IMR-90 (cell line): ENCODE measurements around the gene DAB1. TPM values are rescaled to one million over a fixed set of nuclear protein-coding genes. Genes with fewer than 3 reads are reported as not detected.
A peak's percentile ranks its signal among the peaks of the same experiment; 100 is the strongest.

Source experiments
- ATAC-seq: fragments of 200-7000 bp; cut with Tn5 transposase; 2 replicates; pipeline ENCODE4 v1.9.1; 2020; ENCODE audit warnings: low read depth, mild to moderate bottlenecking, moderate library complexity
- BruUV-seq: library from RNA; stranded (reverse); fragments of 400-500 nt; replicated peaks from 2 replicates; lab custom pipeline; 2021; lab: Mats Ljungman, UMichigan
- CTCF ChIA-PET: fragments of 300-600 bp; formaldehyde crosslinking; extraction: SDS; loops from one replicate; lab custom pipeline; 2021; ENCODE audit warnings: antibody characterized with exemption; lab: Yijun Ruan, JAX
- POLR2A ChIA-PET: fragments of 300-600 bp; sonication (Branson Sonifier 250); formaldehyde crosslinking; loops from one replicate; lab custom pipeline; 2022; ENCODE audit warnings: antibody characterized with exemption; ENCODE audit not compliant: unreplicated experiment; lab: Charles Lee
- DNase-seq: peaks from one replicate; pipeline ENCODE4 v3.0.0; 2013
- H2AFZ ChIP-seq: replicated peaks from 2 replicates; pipeline ENCODE3; 2013; ENCODE audit warnings: low read length, mild to moderate bottlenecking; ENCODE audit not compliant: poor library complexity
- H2AK5ac ChIP-seq: 2 replicates; pipeline ENCODE4 v1.6.1; 2013; ENCODE audit warnings: low read depth, low read length, inconsistent platforms
- H2AK9ac ChIP-seq: replicated peaks from 2 replicates; pipeline ENCODE3; 2013; ENCODE audit warnings: mild to moderate bottlenecking, low read depth, low read length, moderate library complexity; ENCODE audit not compliant: poor library complexity
- H2BK120ac ChIP-seq: 2 replicates; pipeline ENCODE4 v1.6.1; 2013; ENCODE audit warnings: low read depth, low read length, inconsistent platforms
- H2BK15ac ChIP-seq: 3 replicates; pipeline ENCODE4 v1.6.1; 2013; ENCODE audit warnings: low read depth, low read length, inconsistent platforms
- H2BK20ac ChIP-seq: 2 replicates; pipeline ENCODE4 v1.6.1; 2013; ENCODE audit warnings: low read depth, mild to moderate bottlenecking, inconsistent platforms, low read length, moderate library complexity
- H2BK5ac ChIP-seq: 2 replicates; pipeline ENCODE4 v1.6.1; 2013; ENCODE audit warnings: mild to moderate bottlenecking, low read depth, low read length, inconsistent platforms; ENCODE audit not compliant: poor library complexity, severe bottlenecking
- H3K14ac ChIP-seq: replicated peaks from 2 replicates; pipeline ENCODE4 v1.6.1; 2013; ENCODE audit warnings: low read depth, low read length, inconsistent platforms
- H3K18ac ChIP-seq: 2 replicates; pipeline ENCODE4 v1.6.1; 2013; ENCODE audit warnings: low read depth, low read length, control low read depth
- H3K23ac ChIP-seq: 2 replicates; pipeline ENCODE4 v1.6.1; 2013; ENCODE audit warnings: low read depth, low read length, inconsistent platforms
- H3K27ac ChIP-seq: 2 replicates; pipeline ENCODE4 v1.5.1; 2013; ENCODE audit warnings: mild to moderate bottlenecking, control low read depth, low read length; ENCODE audit not compliant: insufficient read depth
- H3K27me3 ChIP-seq: 2 replicates; pipeline ENCODE4 v1.6.1; 2013; ENCODE audit warnings: low read length; ENCODE audit not compliant: control insufficient read depth, insufficient read depth
- H3K36me3 ChIP-seq: 2 replicates; pipeline ENCODE4 v1.6.1; 2013; ENCODE audit warnings: low read length, mixed read lengths; ENCODE audit not compliant: control insufficient read depth, insufficient read depth
- H3K4ac ChIP-seq: 2 replicates; pipeline ENCODE4 v1.6.1; 2013; ENCODE audit warnings: low read depth, low read length, inconsistent platforms
- H3K4me1 ChIP-seq: 2 replicates; pipeline ENCODE4 v1.6.1; 2013; ENCODE audit warnings: low read length, mixed read lengths; ENCODE audit not compliant: control insufficient read depth, insufficient read depth
- H3K4me2 ChIP-seq: 2 replicates; pipeline ENCODE4 v1.6.1; 2013; ENCODE audit warnings: low read depth, mild to moderate bottlenecking, control low read depth, low read length, moderate library complexity
- H3K4me3 ChIP-seq: 2 replicates; pipeline ENCODE4 v1.5.1; 2013; ENCODE audit warnings: low read depth, mild to moderate bottlenecking, control low read depth, low read length, moderate library complexity; ENCODE audit not compliant: insufficient read depth
- H3K56ac ChIP-seq: 2 replicates; pipeline ENCODE4 v1.6.1; 2013; ENCODE audit warnings: low read length, inconsistent platforms; ENCODE audit not compliant: insufficient read depth; ENCODE audit errors: extremely low read depth
- H3K79me1 ChIP-seq, 2 experiments: 2 replicates each; pipeline ENCODE4 v1.6.1; 2013; ENCODE audit warnings: low read length in 2 of 2, inconsistent platforms in 1 of 2, low read depth in 1 of 2
- H3K9ac ChIP-seq: 2 replicates; pipeline ENCODE4 v1.6.1; 2013; ENCODE audit warnings: low read depth, low read length, control low read depth
- H3K9me1 ChIP-seq: 2 replicates; pipeline ENCODE4 v1.6.1; 2013; ENCODE audit warnings: low read length, inconsistent platforms; ENCODE audit not compliant: insufficient read depth
- H3K9me3 ChIP-seq: 2 replicates; pipeline ENCODE4 v1.6.1; 2013; ENCODE audit warnings: low read length; ENCODE audit not compliant: control insufficient read depth, insufficient read depth
- H4K20me1 ChIP-seq: 2 replicates; pipeline ENCODE4 v1.6.1; 2013; ENCODE audit warnings: low read length, inconsistent platforms; ENCODE audit not compliant: insufficient read depth
- H4K5ac ChIP-seq: 2 replicates; pipeline ENCODE4 v1.6.1; 2013; ENCODE audit warnings: mild to moderate bottlenecking, low read depth, low read length, control low read depth
- H4K8ac ChIP-seq, 2 experiments: 2 replicates each; pipeline ENCODE4 v1.6.1; 2013; ENCODE audit warnings: low read depth in 2 of 2, low read length in 2 of 2, control low read depth in 1 of 2, inconsistent platforms in 1 of 2
- H4K91ac ChIP-seq: 2 replicates; pipeline ENCODE4 v1.6.1; 2013; ENCODE audit warnings: low read depth, low read length, inconsistent platforms; ENCODE audit not compliant: insufficient read depth
- BHLHE40 ChIP-seq: fragments of 150-350 bp; IDR thresholded peaks from 2 replicates; pipeline ENCODE4 v1.6.1; 2016; ENCODE audit warnings: mild to moderate bottlenecking, low read depth, low read length
- CEBPB ChIP-seq: IDR thresholded peaks from 2 replicates; pipeline ENCODE4 v1.6.1; 2012; ENCODE audit warnings: low read depth, low read length, improper control_type of control experiment
- CHD1 ChIP-seq: IDR thresholded peaks from 2 replicates; pipeline ENCODE4 v1.6.1; 2012; ENCODE audit warnings: low read depth, low read length, improper control_type of control experiment
- CTCF ChIP-seq: conservative IDR thresholded peaks from 2 replicates; pipeline ENCODE4 v1.5.1; 2012; ENCODE audit warnings: mild to moderate bottlenecking, low read depth, low read length, improper control_type of control experiment
- ELK1 ChIP-seq: fragments of 150-350 bp; IDR thresholded peaks from 2 replicates; pipeline ENCODE4 v1.6.1; 2016; ENCODE audit warnings: low read depth, mild to moderate bottlenecking, low read length, moderate library complexity, borderline replicate concordance
- FOS ChIP-seq: fragments of 150-350 bp; IDR thresholded peaks from 2 replicates; pipeline ENCODE4 v1.6.1; 2016; ENCODE audit warnings: low read depth, low read length
- MAFK ChIP-seq: IDR thresholded peaks from 2 replicates; pipeline ENCODE4 v1.6.1; 2012; ENCODE audit warnings: low read depth, low read length, improper control_type of control experiment
- MAZ ChIP-seq: IDR thresholded peaks from 2 replicates; pipeline ENCODE4 v1.6.1; 2012; ENCODE audit warnings: low read depth, mild to moderate bottlenecking, low read length, improper control_type of control experiment, moderate library complexity, borderline replicate concordance
- MXI1 ChIP-seq: IDR thresholded peaks from 2 replicates; pipeline ENCODE4 v1.6.1; 2012; ENCODE audit warnings: low read depth, mild to moderate bottlenecking, low read length, moderate library complexity, borderline replicate concordance
- NFE2L2 ChIP-seq: fragments of 150-350 bp; IDR thresholded peaks from 2 replicates; pipeline ENCODE4 v1.6.1; 2016; ENCODE audit warnings: low read depth, mild to moderate bottlenecking, low read length
- POLR2A ChIP-seq: IDR thresholded peaks from 2 replicates; pipeline ENCODE4 v1.6.1; 2012; ENCODE audit warnings: mild to moderate bottlenecking, low read depth, low read length
- RAD21 ChIP-seq: IDR thresholded peaks from 2 replicates; pipeline ENCODE4 v1.6.1; 2012; ENCODE audit warnings: low read length, improper control_type of control experiment
- RCOR1 ChIP-seq: IDR thresholded peaks from 2 replicates; pipeline ENCODE4 v1.6.1; 2012; ENCODE audit warnings: mild to moderate bottlenecking, low read length, improper control_type of control experiment; ENCODE audit not compliant: insufficient replicate concordance
- RFX5 ChIP-seq: IDR thresholded peaks from 2 replicates; pipeline ENCODE4 v1.8.0; 2012; ENCODE audit warnings: low read depth, mild to moderate bottlenecking, low read length, moderate library complexity
- SMC3 ChIP-seq: fragments of 150-350 bp; IDR thresholded peaks from 2 replicates; pipeline ENCODE4 v1.6.1; 2016; ENCODE audit warnings: low read depth, mild to moderate bottlenecking, antibody characterized with exemption, low read length, moderate library complexity
- USF2 ChIP-seq: fragments of 150-350 bp; IDR thresholded peaks from 2 replicates; pipeline ENCODE4 v1.6.1; 2017; ENCODE audit warnings: mild to moderate bottlenecking, antibody characterized with exemption, low read length, low read depth
- WGBS, 2 experiments: methylation state at CpG; one replicate each; pipeline versions ENCODE4 v1.1.5 to v1.1.7; 2013; ENCODE audit warnings: missing lambda C conversion rate in 2 of 2; ENCODE audit not compliant: insufficient read length in 1 of 2; ENCODE audit errors: extremely low coverage in 2 of 2; 5-methylcytosine and 5-hydroxymethylcytosine counted together
- dilution Hi-C: fragments of 300-500 bp; cut with HindIII; formaldehyde crosslinking; loops from one replicate; pipeline ENCODE4 v1.14.3; 2018; ENCODE audit warnings: low sequenced_read_pairs; ENCODE audit not compliant: unreplicated experiment
- in situ Hi-C: fragments of 300-500 bp; cut with MboI; formaldehyde crosslinking; loops from 3 replicates; pipeline ENCODE4 v1.14.3; 2019; ENCODE audit warnings: low sequenced_read_pairs, inconsistent platforms, mixed read lengths
- intact Hi-C: fragments of 100-400 bp; cut with micrococcal nuclease; formaldehyde crosslinking; loops from 2 replicates; pipeline ENCODE4 v1.10.0; 2022
- polyA plus RNA-seq, 3 experiments: library from polyadenylated mRNA; depleted of rRNA; stranded (reverse); fragments of >200 nt; gene quantifications; 2 replicates each; pipeline ENCODE4 v1.2.3, GENCODE V29; 2012; ENCODE audit warnings: low replicate concordance in 1 of 3
- total RNA-seq: library from RNA; depleted of rRNA; stranded (reverse); fragments of >200 nt; gene quantifications from 2 replicates; pipeline ENCODE4 v1.2.3, GENCODE V29; 2012

The DAB1 gene
- total and polyA plus RNA-seq, 2 of the 4 experiments (the other 2 are of a cell fraction) = 0.18 to 0.41 TPM

GRCh38 chr1:57404884-57405283 is 19.0 kb downstream of the DAB1 start:
- DNase-seq (peak; percentile 28), ATAC-seq (peak; percentile 81)
- H2BK20ac ChIP-seq = no peak overlapping the region
- intact Hi-C loops (no loop called here), dilution Hi-C loops (no loop called here), in situ Hi-C loops (no loop called here)
- no peak overlapping the region for H2BK120ac ChIP-seq
- H3K79me1 ChIP-seq = no peaks in the 10 kb centered on the region
- no peak overlapping the region for H3K56ac ChIP-seq
- no peak overlapping the region for H2BK15ac ChIP-seq
- H3K9me1 ChIP-seq = no peaks in the 10 kb centered on the region
- TF ChIP-seq FOS = no peak
- TF ChIP-seq BHLHE40 = no peak
- no peak for TF ChIP-seq USF2
- TF ChIP-seq CTCF = no peak
- no peak for TF ChIP-seq RFX5
- no peak for TF ChIP-seq MAFK
- no peak for TF ChIP-seq SMC3
- TF ChIP-seq MAZ = no peak
- TF ChIP-seq CHD1 = no peak
- no peak for TF ChIP-seq RCOR1
- TF ChIP-seq POLR2A = no peak
- TF ChIP-seq ELK1 = no peak
- TF ChIP-seq RAD21 = no peak
- no peak for TF ChIP-seq CEBPB
- TF ChIP-seq NFE2L2 = no peak
- no peak for TF ChIP-seq MXI1
- H4K5ac ChIP-seq = no peak overlapping the region
- no peaks in the 10 kb centered on the region for H4K20me1 ChIP-seq
- no peak overlapping the region for H2AFZ ChIP-seq
- H3K4me3 ChIP-seq = no peak overlapping the region
- H3K23ac ChIP-seq = no peak overlapping the region
- ChIA-PET CTCF (no interaction called here), POLR2A (no interaction called here)
- no peak overlapping the region for H2BK5ac ChIP-seq
- no peak overlapping the region for H3K4ac ChIP-seq
- no peaks in the 10 kb centered on the region for H3K36me3 ChIP-seq
- no peak overlapping the region for H3K14ac ChIP-seq
- H3K18ac ChIP-seq = no peak overlapping the region
- H4K8ac ChIP-seq = no peak overlapping the region
- H3K4me2 ChIP-seq = no peak overlapping the region
- no peak overlapping the region for H3K27ac ChIP-seq
- no peak overlapping the region for H2AK5ac ChIP-seq
- peaks cover 2% of the 10 kb centered on the region; the same call in 1 of the 2 replicates for H3K4me1 ChIP-seq
- WGBS, 2 experiments = 20% methylated on average over 1 of the region's 3 CpGs; no CpG with 5 or more reads in 1 of the 2 experiments
- no peak overlapping the region for H4K91ac ChIP-seq
- no peak overlapping the region for H2AK9ac ChIP-seq
- H3K9ac ChIP-seq = no peak overlapping the region
- H3K9me3 ChIP-seq = no peaks in the 10 kb centered on the region
- no TSS peak for BruUV-seq
- no peaks in the 10 kb centered on the region for H3K27me3 ChIP-seq
